Measurements from ENCODE around the gene HAND1.

HAND1 gene

GRCh38 chr5:154428208-154428607, 49.8 kb downstream of the HAND1 start:
- Histone ChIP-seq H3K4me1 (ENCODE audit: insufficient read depth, low read length) (no peaks in the 10 kb centered on the region), H3K9ac (ENCODE audit: low read depth, low read length) (no peak overlapping the region), H3K36me3 (ENCODE audit: insufficient read depth, low read depth, low read length) (no peaks in the 10 kb centered on the region), H3K9me3 (ENCODE audit: insufficient read depth, low read depth, low read length) (no peaks in the 10 kb centered on the region), H3K27ac (ENCODE audit: low read length) (no peak overlapping the region), H3K27me3 (ENCODE audit: insufficient read depth, low read length) (no peaks in the 10 kb centered on the region), H3K4me3 (ENCODE audit: low read length) (no peak overlapping the region)
